ENCODE results near the gene MMP28. TPM values are rescaled to one million over a fixed set of nuclear protein-coding genes. Genes with fewer than 3 reads are reported as not detected.

Gene MMP28
- total and polyA plus RNA-seq, 10 of the 15 experiments (the other 5 are each of a cell fraction or from before 2014, with no cell fraction given) = not detected

- TF ChIP-seq E2F4 (IDR thresholded peaks at IDR 0.05; ENCODE audit: low read depth, low read length) (no peak), RELA (IDR thresholded peaks at IDR 0.05; ENCODE audit: borderline replicate concordance, partially characterized antibody) (no peak), HDAC6 (IDR thresholded peaks at IDR 0.05; ENCODE audit: unreplicated experiment) (no peak), DPF2 (IDR thresholded peaks at IDR 0.05) (no peak), CBX3 (IDR thresholded peaks at IDR 0.05; ENCODE audit: borderline replicate concordance, low read depth) (no peak), SMAD5 (IDR thresholded peaks at IDR 0.05; ENCODE audit: low read depth) (no peak), IRF4 (IDR thresholded peaks at IDR 0.05; ENCODE audit: low read depth, low read length) (no peak), NBN (IDR thresholded peaks at IDR 0.05) (no peak), BCLAF1 (IDR thresholded peaks at IDR 0.05) (no peak), HSF1 (IDR thresholded peaks at IDR 0.05; ENCODE audit: low read depth, low read length) (no peak), ZBTB11 (CRISPR knock-in tag; IDR thresholded peaks at IDR 0.05) (no peak), ASH2L (IDR thresholded peaks at IDR 0.05; ENCODE audit: borderline replicate concordance, low read depth) (no peak)
Measured at GRCh38 chr17:35821308-35821707, 25.9 kb upstream of the MMP28 start (continued).
